ENCODE results near the gene CFAP47.

CFAP47 gene

GRCh38 chrX:36336751-36337150, 417.2 kb downstream of the CFAP47 start:
- H3K4me3 ChIP-seq (ENCODE audit: low read length): no peak overlapping the region
- no peak for DNase-seq (ENCODE audit: low read depth)
- TF ChIP-seq CTCF (IDR thresholded peaks at IDR 0.05; ENCODE audit: insufficient read depth, low read depth, low read length, missing control alignments): no peak

DNA sequence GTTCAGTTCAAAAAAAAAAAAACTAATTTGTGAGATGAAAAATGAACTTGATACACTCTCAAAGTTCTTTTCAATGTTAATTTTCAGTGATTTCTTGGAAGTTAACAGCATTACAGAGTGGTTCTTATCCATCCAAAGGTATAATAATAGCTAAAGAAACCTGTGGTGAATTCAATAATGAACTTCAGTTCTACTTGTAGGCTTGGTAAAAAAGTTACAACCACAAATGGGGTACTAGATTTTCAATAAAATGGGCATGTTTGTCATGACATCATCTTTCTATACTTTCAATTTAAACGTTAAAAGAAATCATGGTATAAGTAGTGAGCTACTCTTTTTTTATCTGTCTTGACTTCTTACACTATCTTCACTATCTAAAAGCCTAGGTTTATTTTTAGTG, 424.8 kb downstream of the CFAP47 start:
- no peak overlapping the region for H3K4me3 ChIP-seq (ENCODE audit: low read length)
- TF ChIP-seq CTCF (IDR thresholded peaks at IDR 0.05; ENCODE audit: insufficient read depth, low read depth, low read length, missing control alignments): no peak
- DNase-seq (ENCODE audit: low read depth): no peak

DNA sequence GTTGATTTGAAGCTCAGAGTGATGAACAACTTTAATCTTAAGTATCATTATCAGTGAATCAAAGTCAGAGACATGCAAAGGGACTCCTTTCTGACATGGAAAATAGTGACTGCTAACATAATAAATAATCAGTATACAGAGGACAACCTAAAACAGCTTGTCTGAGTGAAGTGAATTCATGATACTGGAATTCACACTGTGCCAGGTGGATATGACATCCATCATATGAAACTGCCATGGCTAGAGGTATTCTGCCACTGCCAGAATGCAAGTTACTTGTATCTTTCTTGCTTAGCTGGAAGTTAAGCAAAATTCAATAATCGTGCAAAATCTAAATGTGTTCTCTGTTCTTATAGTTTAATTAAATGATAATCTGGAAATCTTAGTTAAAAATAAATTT, 429.0 kb downstream of the CFAP47 start:
- no peak overlapping the region for H3K4me3 ChIP-seq (ENCODE audit: low read length)
- no peak for DNase-seq (ENCODE audit: low read depth)
- TF ChIP-seq CTCF (IDR thresholded peaks at IDR 0.05; ENCODE audit: insufficient read depth, low read depth, low read length, missing control alignments): no peak

- no peak overlapping the region for H3K4me3 ChIP-seq (ENCODE audit: low read length)
- no peak for TF ChIP-seq CTCF (IDR thresholded peaks at IDR 0.05; ENCODE audit: insufficient read depth, low read depth, low read length, missing control alignments)
- DNase-seq (ENCODE audit: low read depth): no peak
Observed at GRCh38 chrX:36357855-36358254, 438.3 kb downstream of the CFAP47 start.

GRCh38 chrX:36364262-36364661, 444.7 kb downstream of the CFAP47 start:
- H3K4me3 ChIP-seq (ENCODE audit: low read length): no peak overlapping the region
- TF ChIP-seq CTCF (IDR thresholded peaks at IDR 0.05; ENCODE audit: insufficient read depth, low read depth, low read length, missing control alignments): no peak
- no peak for DNase-seq (ENCODE audit: low read depth)

DNA sequence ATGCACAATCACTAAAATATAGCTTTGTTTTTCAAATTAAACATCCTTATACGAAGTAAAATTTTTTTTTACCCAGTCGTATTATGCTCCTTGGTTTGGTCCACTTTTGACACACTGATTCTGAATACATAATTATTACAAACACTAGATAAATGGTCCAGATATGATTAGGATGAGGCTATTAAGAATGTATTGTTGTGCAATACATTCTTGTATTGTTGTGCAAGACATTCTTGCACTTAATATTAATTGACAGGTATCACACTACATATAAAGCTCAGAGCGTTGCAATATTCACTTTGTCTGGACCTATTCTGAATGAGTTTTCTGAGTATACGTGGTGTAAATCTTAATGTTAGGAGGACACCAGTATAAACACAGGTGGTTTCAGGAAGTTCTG, 464.0 kb downstream of the CFAP47 start:
- H3K4me3 ChIP-seq (ENCODE audit: low read length): no peak overlapping the region
- no peak for TF ChIP-seq CTCF (IDR thresholded peaks at IDR 0.05; ENCODE audit: insufficient read depth, low read depth, low read length, missing control alignments)

DNA sequence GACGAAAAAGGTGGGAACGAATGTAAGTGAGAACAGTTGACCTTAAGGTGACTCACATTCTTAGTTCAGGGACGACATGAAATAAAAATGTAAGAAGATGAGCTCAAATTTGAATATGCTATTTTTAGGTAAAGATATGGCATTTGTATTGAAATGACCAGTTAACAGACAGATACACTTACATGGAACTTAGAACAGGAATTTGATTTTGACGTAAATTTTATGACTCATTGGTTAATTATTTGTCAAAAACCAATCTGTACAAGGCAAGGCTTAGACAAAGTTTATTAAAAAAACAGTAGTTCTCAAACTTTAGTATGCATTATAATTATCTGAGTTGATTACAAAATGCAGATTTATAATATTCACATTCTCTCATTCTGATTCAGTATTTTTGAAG, 469.4 kb downstream of the CFAP47 start:
- no peak for DNase-seq (ENCODE audit: low read depth)
- no peak overlapping the region for H3K4me3 ChIP-seq (ENCODE audit: low read length)
- TF ChIP-seq CTCF (IDR thresholded peaks at IDR 0.05; ENCODE audit: insufficient read depth, low read depth, low read length, missing control alignments): no peak

More for the DNA sequence above, 464.0 kb downstream of the CFAP47 start:
- DNase-seq (ENCODE audit: low read depth): no peak
